HepG2 (cell line): Measurements from ENCODE around the gene COLQ. TPM values are rescaled to one million over a fixed set of nuclear protein-coding genes. Genes with fewer than 3 reads are reported as not detected.

Source experiments
- ATF7-NPFF ChIP-seq: sonication (generic); formaldehyde crosslinking; IDR thresholded peaks from 2 replicates; pipeline ENCODE4 v1.8.1; 2023; ENCODE audit warnings: mild to moderate bottlenecking, low read depth, missing genetic modification reagents, moderate library complexity
- CBX5 ChIP-seq: sonication (generic); formaldehyde crosslinking; IDR thresholded peaks from 2 replicates; pipeline ENCODE4 v1.4.0; 2020; ENCODE audit warnings: missing genetic modification reagents, borderline replicate concordance
- CHD2 ChIP-seq: IDR thresholded peaks from 2 replicates; pipeline ENCODE4 v1.6.1; 2011; ENCODE audit warnings: low read depth, low read length, improper control_type of control experiment
- ELF1 ChIP-seq: sonication (generic); formaldehyde crosslinking; IDR thresholded peaks from 2 replicates; pipeline ENCODE4 v1.4.0; 2020; ENCODE audit warnings: missing genetic modification reagents
- HDAC1 ChIP-seq: sonication (generic); formaldehyde crosslinking; IDR thresholded peaks from 2 replicates; pipeline ENCODE4 v1.5.1; 2020; ENCODE audit warnings: mild to moderate bottlenecking, missing genetic modification reagents
- MYC ChIP-seq: sonication (generic); formaldehyde crosslinking; IDR thresholded peaks from 2 replicates; pipeline ENCODE4 v1.9.0; 2021; ENCODE audit warnings: missing genetic modification reagents, borderline replicate concordance
- NCOA5 ChIP-seq: sonication (generic); formaldehyde crosslinking; IDR thresholded peaks from 2 replicates; pipeline ENCODE4 v1.4.0; 2020; ENCODE audit warnings: missing genetic modification reagents
- NFYB ChIP-seq: sonication (generic); formaldehyde crosslinking; IDR thresholded peaks from 2 replicates; pipeline ENCODE4 v1.4.0; 2020; ENCODE audit warnings: missing genetic modification reagents
- NKX3-1 ChIP-seq: sonication (generic); formaldehyde crosslinking; IDR thresholded peaks from 2 replicates; pipeline ENCODE4 v1.5.0; 2020; ENCODE audit warnings: missing genetic modification reagents
- RAD21 ChIP-seq: fragments of 450-650 bp; formaldehyde crosslinking; IDR thresholded peaks from 2 replicates; pipeline ENCODE4 v1.5.0; 2020; ENCODE audit warnings: mild to moderate bottlenecking
- SRSF1 ChIP-seq: fragments of 200-400 bp; formaldehyde crosslinking; optimal IDR thresholded peaks from 2 replicates; pipeline ENCODE3; 2017; ENCODE audit warnings: mild to moderate bottlenecking, low read depth, low read length, moderate library complexity
- TMF1 ChIP-seq: sonication (generic); formaldehyde crosslinking; IDR thresholded peaks from 2 replicates; pipeline ENCODE4 v1.8.1; 2022; ENCODE audit warnings: low read depth, missing genetic modification reagents
- ZNF124 ChIP-seq: sonication (generic); formaldehyde crosslinking; IDR thresholded peaks from 2 replicates; pipeline ENCODE4 v1.4.0; 2020; ENCODE audit warnings: missing genetic modification reagents
- ZNF180 ChIP-seq: sonication (generic); formaldehyde crosslinking; IDR thresholded peaks from 2 replicates; pipeline ENCODE4 v1.4.0; 2020; ENCODE audit warnings: low read depth, missing genetic modification reagents, borderline replicate concordance
- ZNF460 ChIP-seq: sonication (generic); formaldehyde crosslinking; IDR thresholded peaks from 2 replicates; pipeline ENCODE4 v1.5.1; 2020; ENCODE audit warnings: missing genetic modification reagents, mild to moderate bottlenecking, borderline replicate concordance
- ZNF484 ChIP-seq: sonication (generic); formaldehyde crosslinking; IDR thresholded peaks from 2 replicates; pipeline ENCODE4 v1.5.1; 2020; ENCODE audit warnings: mild to moderate bottlenecking, low read depth, missing genetic modification reagents, borderline replicate concordance
- ZNF549 ChIP-seq: sonication (generic); formaldehyde crosslinking; IDR thresholded peaks from 2 replicates; pipeline ENCODE4 v1.5.0; 2020; ENCODE audit warnings: missing genetic modification reagents
- ZNF567 ChIP-seq: sonication (generic); formaldehyde crosslinking; IDR thresholded peaks from 2 replicates; pipeline ENCODE4 v1.8.1; 2023; ENCODE audit warnings: mild to moderate bottlenecking, missing genetic modification reagents, borderline replicate concordance
- ZNF670 ChIP-seq: sonication (generic); formaldehyde crosslinking; IDR thresholded peaks from 2 replicates; pipeline ENCODE4 v1.8.0; 2022; ENCODE audit warnings: mild to moderate bottlenecking, missing genetic modification reagents, borderline replicate concordance
- ZNF672 ChIP-seq: sonication (generic); formaldehyde crosslinking; IDR thresholded peaks from 2 replicates; pipeline ENCODE4 v1.8.1; 2022; ENCODE audit warnings: missing genetic modification reagents
- ZNF775 ChIP-seq: sonication (generic); formaldehyde crosslinking; IDR thresholded peaks from 2 replicates; pipeline ENCODE4 v1.4.0; 2020; ENCODE audit warnings: missing genetic modification reagents, mild to moderate bottlenecking, moderate library complexity, borderline replicate concordance
- ZNF790 ChIP-seq: sonication (generic); formaldehyde crosslinking; IDR thresholded peaks from 2 replicates; pipeline ENCODE4 v1.8.0; 2022; ENCODE audit warnings: missing genetic modification reagents, mild to moderate bottlenecking, borderline replicate concordance
- polyA plus RNA-seq, 8 experiments: library from polyadenylated mRNA; depleted of rRNA in 3 of 8; stranded (reverse) in 7 of 8; unstranded in 1 of 8; fragments of >200 nt; fragmentation: Illumina TruSeq in 4 of 8; extraction: Trizol in 4 of 8; gene quantifications; 2 replicates each; pipeline versions ENCODE4 v1.2.1 to v1.2.3, GENCODE V29; 2011 to 2016; ENCODE audit warnings: low read depth in 4 of 8, missing spikeins in 1 of 8, mixed read lengths in 1 of 8; ENCODE audit not compliant: insufficient read depth in 1 of 8
- total RNA-seq, 5 experiments: library from RNA; depleted of rRNA; stranded (reverse); fragments of >200 nt; fragmentation: Illumina TruSeq; extraction: Trizol; gene quantifications; 2 replicates each; pipeline ENCODE4 v1.2.3, GENCODE V29; 2016; ENCODE audit warnings: low read depth in 1 of 5
- TF ChIP-seq, protein P1 (sequence below): sonication (generic); formaldehyde crosslinking; IDR thresholded peaks from 2 replicates; pipeline ENCODE4 v1.5.0; 2020; ENCODE audit warnings: mild to moderate bottlenecking, missing genetic modification reagents
- TF ChIP-seq, protein P2 (sequence below): sonication (generic); formaldehyde crosslinking; IDR thresholded peaks from 2 replicates; pipeline ENCODE4 v1.4.0; 2020; ENCODE audit warnings: missing genetic modification reagents, borderline replicate concordance

Gene COLQ
- total and polyA plus RNA-seq, 2 of the 13 experiments (the other 11 are each of a cell fraction or from before 2014, with no cell fraction given) = 0.31 to 0.46 TPM

DNA sequence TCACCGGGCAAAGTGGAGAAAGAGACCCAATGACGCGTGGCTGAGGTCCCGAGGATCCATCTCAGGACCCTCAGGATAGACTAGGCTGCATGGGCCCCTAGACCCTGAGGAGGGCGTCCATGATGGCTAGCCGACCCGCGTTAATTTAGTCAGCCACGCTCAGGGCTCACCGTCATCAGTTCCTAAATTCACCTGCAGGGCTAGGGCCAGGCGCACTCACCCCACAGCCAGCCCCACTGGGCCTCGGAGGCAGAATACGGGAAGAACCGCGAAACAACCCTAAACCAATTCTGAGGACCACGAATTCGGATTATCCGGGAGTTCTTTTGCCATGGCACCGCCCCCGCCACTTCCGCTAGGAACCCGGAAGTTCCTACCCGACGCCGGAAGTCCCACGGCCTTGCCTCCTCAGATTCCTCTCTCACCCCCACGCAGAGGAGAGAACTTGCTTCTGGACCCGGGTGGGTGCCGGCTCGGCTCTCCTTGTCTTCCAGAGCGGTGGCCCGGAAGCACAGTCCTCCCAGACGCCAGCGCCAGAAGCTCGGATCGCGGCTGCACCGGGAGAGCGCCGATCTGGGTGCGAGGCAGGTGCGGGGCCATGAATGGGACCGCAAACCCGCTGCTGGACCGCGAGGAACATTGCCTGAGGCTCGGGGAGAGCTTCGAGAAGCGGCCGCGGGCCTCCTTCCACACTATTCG is 94.2 kb downstream of the COLQ start, which contains the start of the genes EAF1 and METTL6 (continued):
- no peak for TF ChIP-seq CBX5 (CRISPR knock-in tag)
- TF ChIP-seq CHD2 = no peak
- peak; percentile 97 for TF ChIP-seq ELF1 (CRISPR knock-in tag)
- TF ChIP-seq ZNF484 (CRISPR knock-in tag) = no peak
- TF ChIP-seq ZNF180 = no peak
- no peak for TF ChIP-seq ZNF672
- TF ChIP-seq ZNF124 (CRISPR knock-in tag) = no peak
- no peak for TF ChIP-seq NCOA5 (CRISPR knock-in tag)
- no peak for TF ChIP-seq ZNF460 (CRISPR knock-in tag)
- TF ChIP-seq SRSF1 = no peak
- TF ChIP-seq NKX3-1 (CRISPR knock-in tag) = peak; percentile 74; the same call in 1 of the 2 replicates
- TF ChIP-seq HDAC1 (CRISPR knock-in tag) = peak; percentile 91
- TF ChIP-seq, protein P1, sequence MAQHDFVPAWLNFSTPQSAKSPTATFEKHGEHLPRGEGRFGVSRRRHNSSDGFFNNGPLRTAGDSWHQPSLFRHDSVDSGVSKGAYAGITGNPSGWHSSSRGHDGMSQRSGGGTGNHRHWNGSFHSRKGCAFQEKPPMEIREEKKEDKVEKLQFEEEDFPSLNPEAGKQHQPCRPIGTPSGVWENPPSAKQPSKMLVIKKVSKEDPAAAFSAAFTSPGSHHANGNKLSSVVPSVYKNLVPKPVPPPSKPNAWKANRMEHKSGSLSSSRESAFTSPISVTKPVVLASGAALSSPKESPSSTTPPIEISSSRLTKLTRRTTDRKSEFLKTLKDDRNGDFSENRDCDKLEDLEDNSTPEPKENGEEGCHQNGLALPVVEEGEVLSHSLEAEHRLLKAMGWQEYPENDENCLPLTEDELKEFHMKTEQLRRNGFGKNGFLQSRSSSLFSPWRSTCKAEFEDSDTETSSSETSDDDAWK (CRISPR knock-in tag) = no peak
- TF ChIP-seq ZNF775 = peak; percentile 61; the same call in 1 of the 2 replicates
- TF ChIP-seq ZNF567 (CRISPR knock-in tag) = no peak
- peak; percentile 56; the same call in 1 of the 2 replicates for TF ChIP-seq TMF1 (CRISPR knock-in tag)
- no peak for TF ChIP-seq RAD21 (CRISPR knock-in tag)
- no peak for TF ChIP-seq ZNF670 (CRISPR knock-in tag)
- no peak for TF ChIP-seq ZNF790 (CRISPR knock-in tag)
- no peak for TF ChIP-seq NFYB (CRISPR knock-in tag)
- no peak for TF ChIP-seq ATF7-NPFF (CRISPR knock-in tag)
- TF ChIP-seq, protein P2, sequence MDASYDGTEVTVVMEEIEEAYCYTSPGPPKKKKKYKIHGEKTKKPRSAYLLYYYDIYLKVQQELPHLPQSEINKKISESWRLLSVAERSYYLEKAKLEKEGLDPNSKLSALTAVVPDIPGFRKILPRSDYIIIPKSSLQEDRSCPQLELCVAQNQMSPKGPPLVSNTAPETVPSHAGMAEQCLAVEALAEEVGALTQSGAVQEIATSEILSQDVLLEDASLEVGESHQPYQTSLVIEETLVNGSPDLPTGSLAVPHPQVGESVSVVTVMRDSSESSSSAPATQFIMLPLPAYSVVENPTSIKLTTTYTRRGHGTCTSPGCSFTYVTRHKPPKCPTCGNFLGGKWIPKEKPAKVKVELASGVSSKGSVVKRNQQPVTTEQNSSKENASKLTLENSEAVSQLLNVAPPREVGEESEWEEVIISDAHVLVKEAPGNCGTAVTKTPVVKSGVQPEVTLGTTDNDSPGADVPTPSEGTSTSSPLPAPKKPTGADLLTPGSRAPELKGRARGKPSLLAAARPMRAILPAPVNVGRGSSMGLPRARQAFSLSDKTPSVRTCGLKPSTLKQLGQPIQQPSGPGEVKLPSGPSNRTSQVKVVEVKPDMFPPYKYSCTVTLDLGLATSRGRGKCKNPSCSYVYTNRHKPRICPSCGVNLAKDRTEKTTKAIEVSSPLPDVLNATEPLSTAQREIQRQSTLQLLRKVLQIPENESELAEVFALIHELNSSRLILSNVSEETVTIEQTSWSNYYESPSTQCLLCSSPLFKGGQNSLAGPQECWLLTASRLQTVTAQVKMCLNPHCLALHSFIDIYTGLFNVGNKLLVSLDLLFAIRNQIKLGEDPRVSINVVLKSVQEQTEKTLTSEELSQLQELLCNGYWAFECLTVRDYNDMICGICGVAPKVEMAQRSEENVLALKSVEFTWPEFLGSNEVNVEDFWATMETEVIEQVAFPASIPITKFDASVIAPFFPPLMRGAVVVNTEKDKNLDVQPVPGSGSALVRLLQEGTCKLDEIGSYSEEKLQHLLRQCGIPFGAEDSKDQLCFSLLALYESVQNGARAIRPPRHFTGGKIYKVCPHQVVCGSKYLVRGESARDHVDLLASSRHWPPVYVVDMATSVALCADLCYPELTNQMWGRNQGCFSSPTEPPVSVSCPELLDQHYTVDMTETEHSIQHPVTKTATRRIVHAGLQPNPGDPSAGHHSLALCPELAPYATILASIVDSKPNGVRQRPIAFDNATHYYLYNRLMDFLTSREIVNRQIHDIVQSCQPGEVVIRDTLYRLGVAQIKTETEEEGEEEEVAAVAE = 0 out of 2 replicates have a peak, but pooled peaks have one; percentile 23
- TF ChIP-seq MYC = peak; percentile 73; the same call in 1 of the 2 replicates
- no peak for TF ChIP-seq ZNF549 (CRISPR knock-in tag)
